CD4-positive, CD25-positive, alpha-beta regulatory T cell (primary cell): Measurements from ENCODE around the gene AGAP1. TPM values are rescaled to one million over a fixed set of nuclear protein-coding genes. Genes with fewer than 3 reads are reported as not detected.

Source experiments
- ATAC-seq, 2 donors: fragments of 150-1000 bp; cut with Tn5 transposase; one replicate each; pipeline ENCODE4 v1.10.0; 2021; ENCODE audit warnings: low read depth in 2 of 2, moderate number of reproducible peaks in 2 of 2, moderate library complexity in 1 of 2
- DNase-seq, 3 donors: peaks; one replicate each; pipeline versions ENCODE4 v3.0.0 to v3.0.0-alpha.2; 2012 to 2022; ENCODE audit warnings: mixed read lengths in 1 of 3
- H3K27ac ChIP-seq: one replicate; pipeline ENCODE4 v1.7.0; 2013; ENCODE audit warnings: mild to moderate bottlenecking, low read length; ENCODE audit not compliant: insufficient read depth, poor library complexity, severe bottlenecking
- H3K27me3 ChIP-seq: one replicate; pipeline ENCODE4 v1.7.0; 2013; ENCODE audit warnings: low read length; ENCODE audit not compliant: control insufficient read depth, insufficient read depth
- H3K36me3 ChIP-seq: one replicate; pipeline ENCODE4 v1.7.0; 2013; ENCODE audit warnings: mild to moderate bottlenecking, low read length, moderate library complexity; ENCODE audit not compliant: control insufficient read depth, insufficient read depth
- H3K4me1 ChIP-seq: 2 replicates; pipeline ENCODE4 v1.7.0; 2013; ENCODE audit warnings: mild to moderate bottlenecking, low read length; ENCODE audit not compliant: insufficient read depth, control insufficient read depth, poor library complexity, severe bottlenecking
- H3K4me3 ChIP-seq: one replicate; pipeline ENCODE4 v1.7.0; 2013; ENCODE audit warnings: low read depth, mild to moderate bottlenecking, low read length, moderate library complexity
- H3K9me3 ChIP-seq, 2 experiments: 1 replicate in 1 of 2; 2 replicates in 1 of 2; pipeline ENCODE4 v1.7.0; 2013; ENCODE audit warnings: low read length in 2 of 2, mild to moderate bottlenecking in 1 of 2, moderate library complexity in 1 of 2; ENCODE audit not compliant: control insufficient read depth in 2 of 2
- H3K27ac Mint-ChIP-seq, 3 donors: one replicate each; pipeline ENCODE4 v1.8.0; 2020 to 2022; ENCODE audit warnings: mild to moderate bottlenecking in 3 of 3, mixed read lengths in 3 of 3, moderate library complexity in 2 of 3
- H3K27me3 Mint-ChIP-seq: one replicate; pipeline ENCODE4 v1.8.0; 2022; ENCODE audit warnings: mild to moderate bottlenecking, mixed read lengths
- H3K36me3 Mint-ChIP-seq: one replicate; pipeline ENCODE4 v1.8.0; 2020; ENCODE audit warnings: mixed read lengths
- H3K4me1 Mint-ChIP-seq, 4 donors: one replicate each; pipeline ENCODE4 v1.8.0; 2020 to 2022; ENCODE audit warnings: mixed read lengths in 4 of 4, mild to moderate bottlenecking in 1 of 4
- H3K4me3 Mint-ChIP-seq, 4 donors: one replicate each; pipeline ENCODE4 v1.8.0; 2020 to 2022; ENCODE audit warnings: mild to moderate bottlenecking in 4 of 4, mixed read lengths in 4 of 4, moderate library complexity in 3 of 4
- H3K9me3 Mint-ChIP-seq, 7 donors: one replicate each; pipeline ENCODE4 v1.8.0; 2020 to 2022; ENCODE audit warnings: mixed read lengths in 7 of 7, mild to moderate bottlenecking in 3 of 7, moderate library complexity in 2 of 7
- polyA plus RNA-seq, 4 donors: library from polyadenylated mRNA; unstranded; fragments of 300-500 nt; fragmentation: Illumina TruSeq; gene quantifications; one replicate each; pipeline ENCODE4 v1.2.3, GENCODE V29; 2021
- total RNA-seq: library from RNA; stranded (reverse); gene quantifications from one replicate; pipeline ENCODE4 v1.2.3, GENCODE V29; 2022

AGAP1 gene
- total and polyA plus RNA-seq, 5 donors from 2014 or later: 0.99 TPM; not detected in 4

DNA sequence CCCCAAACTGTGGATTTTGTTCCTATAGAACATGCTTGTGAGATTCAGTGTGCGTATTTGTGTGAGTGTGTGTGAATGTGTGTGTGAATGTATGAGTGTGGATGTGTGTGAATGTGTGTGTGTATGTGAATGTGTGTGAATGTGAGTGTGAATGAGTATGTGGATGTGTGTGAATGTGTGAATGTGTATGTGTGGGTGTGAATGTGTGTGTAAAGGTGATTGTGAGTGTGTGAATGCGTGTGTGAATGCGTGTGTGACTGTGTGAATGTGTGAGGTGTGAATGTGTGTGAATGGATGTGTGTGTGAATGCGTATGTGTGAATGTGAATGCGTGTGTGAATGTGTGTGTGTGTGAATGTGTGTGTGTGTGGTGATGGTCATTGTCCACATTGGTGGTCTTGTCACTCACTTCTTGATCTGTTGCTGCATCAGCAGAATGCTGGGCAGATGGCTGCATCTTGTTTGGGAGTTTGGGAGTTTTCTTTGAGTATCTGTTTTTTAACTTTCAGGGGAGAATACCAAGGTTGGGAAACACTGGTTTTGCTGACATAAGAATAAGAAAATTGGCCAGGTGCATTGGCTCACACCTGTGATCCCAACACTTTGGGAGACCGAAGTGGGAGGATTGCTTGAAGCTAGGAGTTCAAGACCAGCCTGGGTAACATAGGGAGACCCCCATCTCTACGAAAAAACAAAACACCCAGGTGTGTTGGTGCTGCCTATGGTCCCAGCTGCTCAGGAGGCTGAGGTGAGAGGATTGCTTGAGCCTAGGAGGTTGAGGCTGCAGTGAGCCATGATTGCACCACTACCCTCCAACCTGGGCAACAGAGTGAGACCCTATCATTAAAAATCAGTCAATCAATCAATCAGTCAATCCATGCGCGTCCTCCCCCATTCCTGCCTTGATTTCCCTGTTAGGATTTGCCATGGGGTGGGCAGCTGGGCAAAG, 18.2 kb downstream of the AGAP1 start:
- H3K36me3 ChIP-seq: no peaks in the 10 kb centered on the region
- H3K4me1 ChIP-seq: no peaks in the 10 kb centered on the region
- H3K4me1 Mint-ChIP-seq: no peaks in the 10 kb centered on the region
- H3K9me3 ChIP-seq: no peaks in the 10 kb centered on the region
- peaks cover 0 to 4% (median 2%) of the 10 kb centered on the region in 7 donors for H3K9me3 Mint-ChIP-seq
- no peaks in the 10 kb centered on the region for H3K36me3 Mint-ChIP-seq
- H3K27me3 ChIP-seq: no peaks in the 10 kb centered on the region
- no peak overlapping the region for H3K4me3 ChIP-seq
- H3K27ac Mint-ChIP-seq: no peak overlapping the region
- no peak overlapping the region for H3K27ac ChIP-seq
- H3K4me3 Mint-ChIP-seq: no peak overlapping the region
- ATAC-seq: no peak
- no peak for DNase-seq
- peaks cover 1% of the 10 kb centered on the region for H3K27me3 Mint-ChIP-seq

DNA sequence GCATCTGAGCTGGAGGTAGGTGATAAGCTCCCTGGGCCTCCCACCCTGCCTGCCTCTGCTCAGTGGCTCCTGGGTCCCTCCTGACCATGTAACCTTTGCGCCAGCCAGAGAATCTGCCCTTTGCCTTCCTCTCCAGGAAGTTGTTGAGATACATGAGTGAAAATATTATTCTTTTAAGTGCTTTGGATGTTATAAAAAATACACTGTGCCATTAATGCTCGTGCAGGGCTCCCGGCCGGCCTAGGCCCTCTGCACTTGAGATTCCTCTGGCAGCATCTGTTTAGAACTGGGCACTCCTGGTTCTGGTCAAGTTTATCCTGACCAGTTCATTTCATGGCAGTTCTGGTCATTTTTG, 18.8 kb downstream of the AGAP1 start:
- Histone ChIP-seq H3K36me3 (no peaks in the 10 kb centered on the region), H3K9me3 (no peaks in the 10 kb centered on the region), H3K27me3 (no peaks in the 10 kb centered on the region), H3K27ac (no peak overlapping the region), H3K4me3 (no peak overlapping the region), H3K4me1 (no peaks in the 10 kb centered on the region)
- H3K27ac Mint-ChIP-seq: no peak overlapping the region
- H3K4me1 Mint-ChIP-seq: no peaks in the 10 kb centered on the region
- ATAC-seq: no peak
- DNase-seq: no peak
- no peaks in the 10 kb centered on the region for H3K36me3 Mint-ChIP-seq
- peaks cover 0 to 4% (median 2%) of the 10 kb centered on the region in 7 donors for H3K9me3 Mint-ChIP-seq
- H3K4me3 Mint-ChIP-seq: no peak overlapping the region
- no peaks in the 10 kb centered on the region for H3K27me3 Mint-ChIP-seq

DNA sequence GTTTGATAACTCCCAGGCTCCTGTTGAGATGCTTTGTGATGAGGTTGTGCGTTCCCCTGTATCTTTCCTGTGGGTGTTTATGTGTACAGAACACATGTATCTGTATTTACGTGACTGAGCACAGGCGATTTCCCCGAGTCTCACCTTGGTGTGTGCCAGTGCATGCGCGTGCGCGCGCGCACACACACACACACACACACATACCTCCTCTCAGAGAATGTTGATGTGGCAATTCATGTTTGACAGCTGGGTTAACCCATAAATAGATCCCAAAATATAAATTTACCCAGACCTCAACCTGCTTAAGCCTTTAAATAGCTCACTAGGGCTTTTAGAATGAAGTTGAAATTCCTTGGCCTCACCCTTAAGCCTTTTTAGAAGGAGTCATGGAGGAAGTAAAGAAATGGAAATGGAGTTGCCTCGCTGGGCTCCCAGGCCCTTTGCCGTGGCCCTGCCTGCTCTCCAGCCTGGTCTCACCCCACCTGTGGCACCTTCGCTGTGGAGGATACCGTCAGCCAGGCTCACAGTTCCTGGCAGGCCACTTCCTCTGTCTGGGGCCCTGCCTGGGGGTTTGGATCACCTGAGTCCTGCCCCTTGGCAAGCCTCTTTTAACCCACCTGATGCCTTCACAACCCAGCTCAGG, 20.3 kb downstream of the AGAP1 start:
- H3K27ac Mint-ChIP-seq: no peak overlapping the region
- H3K4me1 Mint-ChIP-seq: no peaks in the 10 kb centered on the region
- H3K4me3 ChIP-seq: no peak overlapping the region
- no peaks in the 10 kb centered on the region for H3K27me3 ChIP-seq
- DNase-seq (no peak), ATAC-seq (no peak)
- H3K9me3 ChIP-seq: no peaks in the 10 kb centered on the region
- no peak overlapping the region for H3K27ac ChIP-seq
- H3K4me1 ChIP-seq: no peaks in the 10 kb centered on the region
- H3K36me3 Mint-ChIP-seq: no peaks in the 10 kb centered on the region
- H3K27me3 Mint-ChIP-seq: peaks cover 5% of the 10 kb centered on the region
- peak overlapping the region in 1 of 4 donors; percentile 44 for H3K4me3 Mint-ChIP-seq
- H3K36me3 ChIP-seq: no peaks in the 10 kb centered on the region
- H3K9me3 Mint-ChIP-seq: peaks cover 0 to 4% (median 0%) of the 10 kb centered on the region in 7 donors

DNA sequence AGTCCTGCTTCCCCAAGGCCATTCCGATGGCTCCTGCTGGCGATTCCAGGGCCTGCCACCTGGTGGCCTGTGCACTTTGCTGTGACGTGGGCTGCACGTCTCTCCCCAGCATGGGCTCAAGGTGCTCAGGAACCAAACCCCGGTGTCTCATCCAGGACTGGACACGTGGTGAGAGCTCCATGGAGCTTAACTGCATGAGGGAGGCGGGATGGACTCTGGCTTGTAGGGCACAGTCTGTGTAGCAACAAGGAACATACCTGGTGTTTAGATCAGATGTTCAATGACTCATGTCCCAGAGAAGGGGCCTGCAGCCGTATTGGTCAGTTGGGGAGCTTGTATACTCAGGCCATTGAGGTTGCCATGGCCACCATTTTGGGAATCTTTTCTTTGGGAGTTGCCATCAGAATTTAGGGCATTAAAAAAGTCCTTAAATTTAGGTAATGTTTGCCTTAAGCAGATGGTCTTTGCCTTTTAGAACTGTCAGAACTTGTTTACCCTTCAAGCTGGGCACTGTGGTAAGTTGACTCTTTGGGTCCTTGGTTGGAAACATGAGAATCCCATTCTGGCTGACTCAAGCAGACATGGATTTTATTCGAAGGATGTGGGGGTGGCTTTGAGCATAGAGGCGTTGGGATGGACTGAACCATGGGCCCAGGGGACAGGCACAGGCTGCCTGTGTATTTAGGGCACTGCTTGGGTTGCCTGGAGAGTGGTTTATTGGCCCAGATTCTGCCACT, 21.0 kb downstream of the AGAP1 start:
- Histone ChIP-seq H3K27me3 (no peaks in the 10 kb centered on the region), H3K9me3 (no peaks in the 10 kb centered on the region), H3K27ac (no peak overlapping the region), H3K4me1 (no peaks in the 10 kb centered on the region), H3K4me3 (no peak overlapping the region), H3K36me3 (no peaks in the 10 kb centered on the region)
- no peak for DNase-seq
- Mint-ChIP-seq H3K27ac (no peak overlapping the region), H3K36me3 (no peaks in the 10 kb centered on the region), H3K27me3 (peaks cover 5% of the 10 kb centered on the region), H3K4me1 (no peaks in the 10 kb centered on the region), H3K4me3 (no peak overlapping the region), H3K9me3 (peaks cover 0 to 4% (median 0%) of the 10 kb centered on the region in 7 donors)
- ATAC-seq: no peak

DNA sequence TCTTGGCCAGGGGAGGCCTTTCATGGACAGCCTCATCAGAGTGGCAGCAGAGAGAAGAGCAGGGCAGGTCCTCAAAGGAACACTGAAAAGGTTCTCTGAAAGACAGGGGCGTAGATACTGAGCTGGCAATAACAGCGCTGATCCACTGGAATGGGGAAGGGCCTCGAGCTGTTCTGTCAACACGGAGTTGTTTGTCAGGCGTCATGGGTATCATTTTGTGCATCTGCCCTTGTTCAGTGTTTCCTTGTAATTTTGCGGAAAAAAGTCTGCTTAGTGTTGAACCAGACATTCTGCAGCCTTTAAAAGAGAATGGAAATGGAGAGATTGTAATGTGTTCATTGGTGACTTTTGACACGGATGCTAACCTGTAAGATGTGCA, 21.5 kb downstream of the AGAP1 start:
- H3K4me3 Mint-ChIP-seq: no peak overlapping the region
- H3K9me3 Mint-ChIP-seq: peaks cover 0 to 2% (median 0%) of the 10 kb centered on the region in 7 donors
- Histone ChIP-seq H3K27me3 (no peaks in the 10 kb centered on the region), H3K4me3 (no peak overlapping the region), H3K9me3 (no peaks in the 10 kb centered on the region), H3K27ac (no peak overlapping the region), H3K36me3 (no peaks in the 10 kb centered on the region), H3K4me1 (no peaks in the 10 kb centered on the region)
- H3K27me3 Mint-ChIP-seq: peaks cover 5% of the 10 kb centered on the region
- H3K4me1 Mint-ChIP-seq: no peaks in the 10 kb centered on the region
- ATAC-seq (no peak), DNase-seq (no peak)
- no peaks in the 10 kb centered on the region for H3K36me3 Mint-ChIP-seq
- no peak overlapping the region for H3K27ac Mint-ChIP-seq

DNA sequence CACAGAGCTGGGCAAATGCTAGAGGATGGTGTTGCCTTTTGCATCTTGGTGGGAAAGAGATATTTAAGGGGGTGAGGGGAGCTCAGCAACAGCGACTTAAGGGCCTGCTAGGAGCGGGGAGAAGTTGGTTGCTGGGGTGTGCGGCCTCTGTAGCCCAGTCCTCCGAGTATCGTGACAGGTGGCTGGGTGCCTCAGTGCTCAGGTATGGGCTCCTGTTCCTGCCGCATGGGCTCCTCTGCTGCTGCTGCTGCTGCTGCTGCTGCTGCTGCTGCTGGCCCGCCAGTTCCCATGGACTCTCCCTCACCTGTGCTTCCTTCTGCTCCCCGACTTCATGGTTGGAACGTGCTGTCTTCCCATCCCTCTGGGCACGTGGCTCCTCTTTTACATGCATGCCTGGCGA, 22.0 kb downstream of the AGAP1 start:
- H3K4me3 ChIP-seq: no peak overlapping the region
- no peak overlapping the region for H3K27ac ChIP-seq
- no peaks in the 10 kb centered on the region for H3K36me3 ChIP-seq
- DNase-seq (no peak), ATAC-seq (no peak)
- peaks cover 5% of the 10 kb centered on the region for H3K27me3 Mint-ChIP-seq
- no peak overlapping the region for H3K27ac Mint-ChIP-seq
- H3K4me1 ChIP-seq: no peaks in the 10 kb centered on the region
- H3K36me3 Mint-ChIP-seq: no peaks in the 10 kb centered on the region
- peaks cover 0 to 2% (median 0%) of the 10 kb centered on the region in 7 donors for H3K9me3 Mint-ChIP-seq
- no peaks in the 10 kb centered on the region for H3K27me3 ChIP-seq
- H3K9me3 ChIP-seq: no peaks in the 10 kb centered on the region
- H3K4me3 Mint-ChIP-seq: no peak overlapping the region
- H3K4me1 Mint-ChIP-seq: no peaks in the 10 kb centered on the region

DNA sequence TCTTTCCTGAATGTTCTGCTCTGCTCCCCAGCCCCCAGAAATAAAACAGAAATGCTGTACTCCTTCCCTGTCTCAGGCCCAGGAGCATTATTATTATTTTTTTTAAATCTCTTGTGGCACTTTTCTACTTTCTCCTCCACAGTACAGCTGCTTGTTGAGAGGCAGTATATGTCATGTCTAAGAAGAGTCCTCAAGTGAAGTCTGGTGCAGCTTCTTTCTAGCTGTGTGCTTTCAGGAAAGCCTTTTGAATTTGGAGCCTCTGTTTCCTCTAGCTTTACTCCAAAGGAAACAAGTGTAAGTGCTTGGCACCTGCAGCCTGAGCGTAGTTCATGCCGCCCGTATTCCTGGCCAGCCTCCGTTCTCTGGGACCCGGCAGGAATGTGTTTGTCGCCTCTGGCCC, 22.4 kb downstream of the AGAP1 start:
- DNase-seq: no peak
- ATAC-seq: no peak
- Mint-ChIP-seq H3K4me3 (no peak overlapping the region), H3K27ac (no peak overlapping the region), H3K36me3 (no peaks in the 10 kb centered on the region), H3K9me3 (peaks cover 0 to 2% (median 0%) of the 10 kb centered on the region in 7 donors), H3K27me3 (peaks cover 5% of the 10 kb centered on the region), H3K4me1 (no peaks in the 10 kb centered on the region)
- no peak overlapping the region for H3K4me3 ChIP-seq
- no peak overlapping the region for H3K27ac ChIP-seq
- H3K4me1 ChIP-seq: no peaks in the 10 kb centered on the region
- H3K9me3 ChIP-seq: no peaks in the 10 kb centered on the region
- no peaks in the 10 kb centered on the region for H3K36me3 ChIP-seq
- H3K27me3 ChIP-seq: no peaks in the 10 kb centered on the region
